Caco-2 (cell line): ENCODE results near the gene MDP1. TPM values are rescaled to one million over a fixed set of nuclear protein-coding genes. Genes with fewer than 3 reads are reported as not detected.
"Not testable (repeated sequence)": the region's sequence is repeated elsewhere in the genome, so short reads cannot be mapped to it uniquely, and the experiment has no call there.

ENCODE experiments used
- BruUV-seq: library from RNA; stranded (reverse); fragments of 400-500 nt; replicated peaks from 2 replicates; lab custom pipeline; 2021; lab: Mats Ljungman, UMichigan
- CTCF ChIA-PET: fragments of 300-600 bp; sonication (Branson Sonifier 250); formaldehyde crosslinking; loops from one replicate; lab custom pipeline; 2022; ENCODE audit warnings: antibody characterized with exemption; lab: Charles Lee
- POLR2A ChIA-PET: fragments of 300-600 bp; sonication (Branson Sonifier 250); formaldehyde crosslinking; loops from one replicate; lab custom pipeline; 2022; ENCODE audit warnings: antibody characterized with exemption; lab: Charles Lee
- DNase-seq, 2 experiments: peaks; one replicate each; pipeline versions ENCODE4 v3.0.0 to v3.0.0-alpha.2; 2020 to 2022
- H3K27me3 ChIP-seq: replicated peaks from 2 replicates; pipeline ENCODE4 v1.6.0; 2011; ENCODE audit warnings: low read length; ENCODE audit not compliant: control insufficient read depth, insufficient read depth
- H3K36me3 ChIP-seq: 2 replicates; pipeline ENCODE4 v1.5.1; 2011; ENCODE audit warnings: low read length; ENCODE audit not compliant: control insufficient read depth, insufficient read depth
- H3K4me1 ChIP-seq: fragments of 250-450 bp; sonication (Bioruptor Pico); 2 replicates; pipeline ENCODE4 v1.5.1; 2020; ENCODE audit warnings: mild to moderate bottlenecking
- H3K4me3 ChIP-seq: 2 replicates; pipeline ENCODE4 v1.5.1; 2011; ENCODE audit warnings: low read depth, mild to moderate bottlenecking, control low read depth, low read length
- H3K9me3 ChIP-seq: fragments of 250-450 bp; sonication (Bioruptor Pico); 2 replicates; pipeline ENCODE4 v1.5.1; 2020; ENCODE audit warnings: mild to moderate bottlenecking, moderate library complexity
- H3K27ac Mint-ChIP-seq: one replicate; pipeline ENCODE4 v1.8.0; 2022; ENCODE audit warnings: mixed read lengths; ENCODE audit not compliant: unreplicated experiment
- H3K27me3 Mint-ChIP-seq: one replicate; pipeline ENCODE4 v1.8.0; 2022; ENCODE audit warnings: mixed read lengths; ENCODE audit not compliant: insufficient read depth, unreplicated experiment
- H3K36me3 Mint-ChIP-seq: one replicate; pipeline ENCODE4 v1.8.0; 2022; ENCODE audit warnings: mild to moderate bottlenecking, mixed read lengths; ENCODE audit not compliant: insufficient read depth, unreplicated experiment
- H3K4me1 Mint-ChIP-seq: one replicate; pipeline ENCODE4 v1.8.0; 2022; ENCODE audit warnings: low read depth, mixed read lengths; ENCODE audit not compliant: unreplicated experiment
- H3K4me3 Mint-ChIP-seq: one replicate; pipeline ENCODE4 v1.8.0; 2022; ENCODE audit warnings: mild to moderate bottlenecking, moderate library complexity, mixed read lengths; ENCODE audit not compliant: unreplicated experiment
- H3K9me3 Mint-ChIP-seq: one replicate; pipeline ENCODE4 v1.8.0; 2022; ENCODE audit warnings: mixed read lengths; ENCODE audit not compliant: unreplicated experiment
- CTCF ChIP-seq, 2 experiments: fragments of 200-600 bp in 1 of 2; IDR thresholded peaks; 1 replicate in 1 of 2; 2 replicates in 1 of 2; pipeline versions ENCODE4 v1.5.1 to v1.8.0; 2011 to 2022; ENCODE audit warnings: antibody characterized with exemption in 1 of 2, control low read depth in 1 of 2, inconsistent platforms in 1 of 2, low read depth in 1 of 2, low read length in 1 of 2, mild to moderate bottlenecking in 1 of 2, moderate library complexity in 1 of 2; ENCODE audit not compliant: insufficient read depth in 1 of 2, severe bottlenecking in 1 of 2, unreplicated experiment in 1 of 2
- intact Hi-C: fragments of 100-400 bp; cut with micrococcal nuclease; formaldehyde crosslinking; loops from one replicate; pipeline ENCODE4 v1.10.0; 2022; ENCODE audit not compliant: unreplicated experiment
- total RNA-seq: library from RNA; stranded (reverse); gene quantifications from 2 replicates; pipeline ENCODE4 v1.2.3, GENCODE V29; 2022

The MDP1 gene
- total RNA-seq, 1 experiment from 2014 or later = 20.5 TPM

- intact Hi-C loops = no loop called here
- ChIA-PET CTCF (interaction anchor here (0.7 to 1.6 kb wide), 3 partner anchors 24 to 62 kb away, joined by 4 to 5 read pairs (median 4); partner anchors contain the start of gene RABGGTA), POLR2A (interaction anchor here (0.7 kb wide), 1 partner anchor 51 kb away, joined by 5 read pairs; no protein-coding TSS in a partner anchor)
- H3K4me3 Mint-ChIP-seq = no peak overlapping the region
- DNase-seq = no peak
- no TSS peak for BruUV-seq
- no peak overlapping the region for H3K4me3 ChIP-seq
- peaks cover 14% of the 10 kb centered on the region for H3K36me3 Mint-ChIP-seq
- H3K27me3 ChIP-seq = no peaks in the 10 kb centered on the region
- no peaks in the 10 kb centered on the region for H3K9me3 Mint-ChIP-seq
- no peaks in the 10 kb centered on the region for H3K27me3 Mint-ChIP-seq
- H3K9me3 ChIP-seq = no peaks in the 10 kb centered on the region
- no peaks in the 10 kb centered on the region; the same call in 1 of the 2 replicates for H3K4me1 ChIP-seq
- TF ChIP-seq CTCF (IDR thresholded peaks at IDR 0.05; ENCODE audit: insufficient read depth in 1 of 2, low read depth in 1 of 2, low read length in 1 of 2, severe bottlenecking in 1 of 2, unreplicated experiment in 1 of 2) = no peak
- no peaks in the 10 kb centered on the region for H3K36me3 ChIP-seq
- H3K4me1 Mint-ChIP-seq = no peaks in the 10 kb centered on the region
- H3K27ac Mint-ChIP-seq = no peak overlapping the region
Observed at GRCh38 chr14:24246765-24247212, 30.9 kb upstream of the MDP1 start.

- H3K27me3 Mint-ChIP-seq, BruUV-seq, H3K4me1 Mint-ChIP-seq, H3K4me3 ChIP-seq, H3K27ac Mint-ChIP-seq, H3K9me3 Mint-ChIP-seq, intact Hi-C loops, POLR2A ChIA-PET, H3K36me3 ChIP-seq, H3K9me3 ChIP-seq, DNase-seq, H3K4me1 ChIP-seq, H3K27me3 ChIP-seq: not testable (repeated sequence)
- peaks cover 22% of the 10 kb centered on the region for H3K36me3 Mint-ChIP-seq
- CTCF ChIA-PET = interaction anchor here (0.6 to 0.9 kb wide), 4 partner anchors 34 to 1175 kb away, joined by 3 to 5 read pairs (median 5); partner anchors contain the start of genes DHRS1 and NOP9
- peak overlapping the region; percentile 44 for H3K4me3 Mint-ChIP-seq
Observed at GRCh38 chr14:24245350-24245749, 29.5 kb upstream of the MDP1 start.

GRCh38 chr14:24243336-24243836, 27.5 kb upstream of the MDP1 start:
- Mint-ChIP-seq H3K27me3 (no peaks in the 10 kb centered on the region), H3K36me3 (peaks cover 37% of the 10 kb centered on the region), H3K27ac (peak overlapping the region; percentile 91), H3K9me3 (no peaks in the 10 kb centered on the region), H3K4me1 (peaks cover 1% of the 10 kb centered on the region), H3K4me3 (peak overlapping the region; percentile 74)
- no peak for TF ChIP-seq CTCF (IDR thresholded peaks at IDR 0.05; ENCODE audit: insufficient read depth in 1 of 2, low read depth in 1 of 2, low read length in 1 of 2, severe bottlenecking in 1 of 2, unreplicated experiment in 1 of 2)
- intact Hi-C loops = loop anchor here (1.0 to 2.0 kb wide), 4 partner anchors 28 to 193 kb away; partner anchors contain the start of gene RABGGTA
- Histone ChIP-seq H3K9me3 (no peaks in the 10 kb centered on the region), H3K27me3 (no peaks in the 10 kb centered on the region), H3K4me3 (peak overlapping the region; percentile 71), H3K4me1 (no peaks in the 10 kb centered on the region), H3K36me3 (peaks cover 2% of the 10 kb centered on the region)
- CTCF ChIA-PET = interaction anchor here (0.7 to 3.8 kb wide), 16 partner anchors 8 to 1108 kb away, joined by 3 to 157 read pairs (median 8); partner anchors contain the start of genes CHMP4A, CIDEB, DHRS1 and GMPR2
- peak in 1 of 2 experiments; percentile 57 for DNase-seq
- POLR2A ChIA-PET = interaction anchor here (0.7 to 2.5 kb wide), 14 partner anchors 9 to 267 kb away, joined by 5 to 39 read pairs (median 11); partner anchors contain the start of genes CHMP4A, CIDEB, DHRS1 and GMPR2
- no TSS peak for BruUV-seq
